HEK293T (cell line): ENCODE data around the gene FRMD1.

Source experiments
- CTCF ChIA-PET: fragments of 350-600 bp; formaldehyde crosslinking; extraction: SDS; loops from one replicate; lab custom pipeline; 2021; ENCODE audit warnings: antibody characterized with exemption, inconsistent platforms; lab: Yijun Ruan, JAX
- POLR2A ChIA-PET: fragments of 350-600 bp; formaldehyde crosslinking; extraction: SDS; loops from one replicate; lab custom pipeline; 2020; ENCODE audit warnings: antibody characterized with exemption, inconsistent platforms; lab: Yijun Ruan, JAX
- DNase-seq: peaks from one replicate; pipeline ENCODE4 v3.0.0; 2012; ENCODE audit warnings: mixed read lengths; ENCODE audit errors: extremely low spot score
- ARNT ChIP-seq: fragments of 450-650 bp; IDR thresholded peaks from 2 replicates; pipeline ENCODE4 v1.6.1; 2017; ENCODE audit warnings: mild to moderate bottlenecking
- BHLHE40 ChIP-seq: fragments of 450-650 bp; IDR thresholded peaks from 2 replicates; pipeline ENCODE4 v1.6.1; 2016; ENCODE audit warnings: mild to moderate bottlenecking, moderate library complexity, borderline replicate concordance
- CTBP1 ChIP-seq: fragments of 450-650 bp; IDR thresholded peaks from 2 replicates; pipeline ENCODE4 v1.6.1; 2016; ENCODE audit warnings: borderline replicate concordance
- ELF4 ChIP-seq: fragments of 450-650 bp; IDR thresholded peaks from 2 replicates; pipeline ENCODE4 v1.6.1; 2017; ENCODE audit warnings: antibody characterized with exemption
- FOXA1 ChIP-seq: fragments of 450-650 bp; IDR thresholded peaks from 2 replicates; pipeline ENCODE4 v1.6.1; 2016; ENCODE audit warnings: mild to moderate bottlenecking
- FOXK2 ChIP-seq: fragments of 450-650 bp; IDR thresholded peaks from 2 replicates; pipeline ENCODE4 v1.6.1; 2016; ENCODE audit warnings: mild to moderate bottlenecking
- FOXM1 ChIP-seq: fragments of 450-650 bp; IDR thresholded peaks from 2 replicates; pipeline ENCODE4 v1.6.1; 2017; ENCODE audit warnings: mild to moderate bottlenecking, borderline replicate concordance
- HDGF ChIP-seq: fragments of 450-650 bp; IDR thresholded peaks from 2 replicates; pipeline ENCODE4 v1.6.1; 2017; ENCODE audit warnings: antibody characterized with exemption, borderline replicate concordance
- L3MBTL2 ChIP-seq: fragments of 450-650 bp; conservative IDR thresholded peaks from 2 replicates; pipeline ENCODE4 v1.6.1; 2016; ENCODE audit warnings: mild to moderate bottlenecking
- LEF1 ChIP-seq: fragments of 450-650 bp; IDR thresholded peaks from 2 replicates; pipeline ENCODE4 v1.6.1; 2017; ENCODE audit warnings: mild to moderate bottlenecking, borderline replicate concordance
- NFRKB ChIP-seq: fragments of 450-650 bp; IDR thresholded peaks from 2 replicates; pipeline ENCODE4 v1.6.1; 2016; ENCODE audit warnings: mild to moderate bottlenecking, moderate library complexity
- PKNOX1 ChIP-seq: fragments of 450-650 bp; IDR thresholded peaks from 2 replicates; pipeline ENCODE4 v1.6.1; 2016
- SP1 ChIP-seq: fragments of 450-650 bp; IDR thresholded peaks from 2 replicates; pipeline ENCODE4 v1.6.1; 2017
- SUZ12 ChIP-seq: fragments of 450-650 bp; IDR thresholded peaks from 2 replicates; pipeline ENCODE4 v1.6.1; 2016; ENCODE audit warnings: mild to moderate bottlenecking
- TARDBP ChIP-seq: fragments of 450-650 bp; IDR thresholded peaks from 2 replicates; pipeline ENCODE4 v1.6.1; 2016
- ZNF384 ChIP-seq: fragments of 450-650 bp; IDR thresholded peaks from 2 replicates; pipeline ENCODE4 v1.6.1; 2016

Gene FRMD1

GRCh38 chr6:168115748-168116437 lies 36.9 kb upstream of the FRMD1 start:
- DNase-seq = no peak
- CTCF ChIA-PET = no interaction called here
- POLR2A ChIA-PET = no interaction called here
- peak; percentile 88 for TF ChIP-seq PKNOX1
- TF ChIP-seq LEF1 = no peak

- no peak for TF ChIP-seq L3MBTL2
- TF ChIP-seq CTBP1 = no peak
- no peak for TF ChIP-seq FOXA1
- TF ChIP-seq BHLHE40 = no peak
- no peak for TF ChIP-seq HDGF
- TF ChIP-seq SUZ12 = no peak
- no peak for TF ChIP-seq LEF1
- no peak for TF ChIP-seq FOXK2
- no peak for TF ChIP-seq ARNT
- no peak for TF ChIP-seq ZNF384
- TF ChIP-seq SP1 = no peak
- TF ChIP-seq NFRKB = no peak
- no peak for TF ChIP-seq PKNOX1
- no peak for TF ChIP-seq FOXM1
- TF ChIP-seq TARDBP = no peak
- TF ChIP-seq ELF4 = no peak
- DNase-seq = no peak
- ChIA-PET CTCF (no interaction called here), POLR2A (no interaction called here)
Observed at GRCh38 chr6:168113226-168113625, 34.2 kb upstream of the FRMD1 start.

DNA sequence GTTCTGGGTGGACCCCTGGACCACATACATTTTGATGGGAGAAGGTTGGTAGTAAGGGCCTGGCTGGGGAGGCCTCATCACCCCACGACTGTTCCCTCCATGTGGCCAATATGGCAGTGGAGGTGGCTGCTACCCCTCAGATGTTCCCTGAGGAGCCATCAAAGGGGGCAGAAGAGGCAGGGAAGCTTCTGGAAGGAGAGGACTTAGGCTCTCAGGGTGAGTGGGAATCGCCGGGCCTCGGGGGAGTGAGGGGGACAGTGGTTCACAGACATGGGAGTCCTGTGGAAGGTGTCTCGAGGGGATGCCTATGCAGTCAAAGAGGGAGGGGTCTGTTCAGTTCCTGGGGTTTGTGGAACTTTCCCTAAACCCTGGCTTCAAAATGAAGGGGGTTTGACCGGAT lies 32.9 kb upstream of the FRMD1 start:
- TF ChIP-seq CTBP1 (no peak), FOXK2 (no peak), ZNF384 (no peak), ARNT (no peak), FOXA1 (no peak), TARDBP (no peak), ELF4 (no peak)
- ChIA-PET CTCF (interaction anchor here (0.7 kb wide), 1 partner anchor 144 kb away, joined by 3 read pairs; no protein-coding TSS in a partner anchor), POLR2A (no interaction called here)
- DNase-seq = no peak

DNA sequence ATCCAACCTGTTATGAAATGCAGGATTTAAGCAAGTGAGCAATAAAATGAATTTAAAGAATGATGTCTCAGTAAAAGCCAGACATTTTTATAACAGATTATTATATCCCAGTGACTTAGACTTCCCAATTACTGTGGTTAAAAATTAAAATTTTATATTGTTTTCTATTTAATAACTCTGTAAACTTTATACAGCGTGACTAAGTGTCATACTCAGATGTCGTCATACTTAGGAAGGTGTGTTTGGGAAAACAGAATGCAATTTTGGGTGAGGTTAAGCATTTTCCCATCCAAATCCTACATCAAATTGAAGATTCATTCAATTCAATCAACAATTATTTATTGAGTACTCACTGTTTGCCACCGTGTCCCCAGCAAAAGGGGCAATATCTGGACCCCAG lies 31.4 kb upstream of the FRMD1 start:
- TF ChIP-seq FOXA1 = no peak
- TF ChIP-seq BHLHE40 = no peak
- TF ChIP-seq SP1 = no peak
- no peak for DNase-seq
- POLR2A ChIA-PET = no interaction called here
- CTCF ChIA-PET = no interaction called here

DNA sequence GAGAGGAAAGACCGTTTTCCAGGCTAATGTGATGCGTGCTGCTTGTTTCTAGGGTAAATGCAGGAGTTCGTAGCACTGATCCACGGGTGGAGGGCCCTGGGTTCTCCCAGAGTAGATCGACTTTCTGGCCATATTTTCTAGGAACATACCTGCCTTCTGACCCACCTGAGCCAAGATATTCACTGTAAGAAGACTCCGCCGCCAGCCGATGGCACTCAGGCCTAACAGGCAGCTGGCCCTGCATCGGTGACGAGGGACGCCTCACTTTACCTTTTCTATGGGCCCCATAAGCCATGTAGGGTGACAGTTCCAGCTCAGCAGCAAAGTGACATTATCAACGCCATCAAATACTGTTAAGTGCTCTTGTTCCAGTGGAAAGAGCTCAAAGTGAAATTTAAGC lies 30.2 kb upstream of the FRMD1 start:
- POLR2A ChIA-PET = no interaction called here
- TF ChIP-seq ARNT (no peak), ELF4 (no peak), LEF1 (no peak), CTBP1 (no peak), SP1 (no peak), BHLHE40 (no peak), TARDBP (no peak), FOXA1 (no peak), NFRKB (no peak), FOXK2 (no peak), PKNOX1 (no peak), SUZ12 (no peak), FOXM1 (no peak), HDGF (no peak), L3MBTL2 (no peak), ZNF384 (no peak)
- DNase-seq = no peak
- CTCF ChIA-PET = interaction anchor here (0.9 kb wide), 1 partner anchor 9 kb away, joined by 5 read pairs; no protein-coding TSS in a partner anchor

DNA sequence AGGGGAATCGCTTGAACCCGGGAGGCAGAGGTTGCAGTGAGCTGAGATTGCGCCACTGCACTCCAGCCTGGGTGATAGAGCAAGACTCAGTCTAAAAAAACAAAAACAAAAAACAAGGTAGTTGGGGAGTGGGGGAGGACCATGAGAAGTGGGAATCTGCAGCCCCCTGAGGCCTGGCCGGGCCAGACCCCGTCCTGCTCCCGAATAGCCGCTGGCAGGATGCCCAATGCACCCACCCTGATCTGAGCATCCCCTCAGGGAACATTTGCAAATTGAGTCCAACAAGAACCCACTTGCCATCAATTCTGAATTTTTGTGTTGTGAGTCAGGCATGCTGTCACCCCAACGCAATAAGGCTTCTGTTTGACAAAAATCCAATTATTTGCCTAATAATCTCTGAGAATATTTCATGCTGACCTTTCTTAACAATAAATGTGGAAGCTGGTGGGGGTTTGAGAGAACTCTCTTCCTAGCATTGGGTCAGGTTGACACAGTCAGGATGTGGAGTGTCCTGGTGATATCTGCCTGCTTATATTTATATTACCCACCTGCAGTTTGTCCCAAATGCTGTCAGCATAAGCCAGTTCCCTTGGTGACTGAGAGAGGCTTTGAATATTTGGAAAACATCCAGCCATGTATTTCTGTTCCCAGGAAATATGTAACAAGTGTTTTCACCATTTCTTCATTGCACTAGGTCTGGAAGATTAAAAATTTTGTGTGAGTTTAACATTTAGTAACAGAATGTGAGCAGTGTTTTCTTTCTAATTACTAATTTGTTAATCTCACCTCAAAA lies 28.4 kb upstream of the FRMD1 start:
- DNase-seq = no peak
- no peak for TF ChIP-seq ZNF384
- TF ChIP-seq L3MBTL2 = no peak
- TF ChIP-seq LEF1 = no peak
- TF ChIP-seq FOXM1 = no peak
- no peak for TF ChIP-seq FOXK2
- no peak for TF ChIP-seq SP1
- no peak for TF ChIP-seq TARDBP
- TF ChIP-seq SUZ12 = no peak
- no peak for TF ChIP-seq FOXA1
- TF ChIP-seq HDGF = no peak
- no peak for TF ChIP-seq NFRKB
- TF ChIP-seq BHLHE40 = no peak
- no peak for TF ChIP-seq PKNOX1
- TF ChIP-seq CTBP1 = no peak
- no peak for TF ChIP-seq ELF4
- no peak for TF ChIP-seq ARNT
- CTCF ChIA-PET = no interaction called here
- POLR2A ChIA-PET = no interaction called here
